Astrocyte of the cerebellum (primary cell): ENCODE data around the gene DSCAM.

Experiments
- DNase-seq: peaks from one replicate; pipeline ENCODE4 v3.0.0-alpha.2; 2011; ENCODE audit warnings: low read depth
- H3K4me3 ChIP-seq: 2 replicates; pipeline ENCODE4 v1.5.1; 2011; ENCODE audit warnings: mild to moderate bottlenecking, low read depth, low read length, moderate library complexity
- in situ Hi-C: cut with HindIII; loops from 2 replicates; pipeline ENCODE4 v1.10.0; 2017; ENCODE audit warnings: low sequenced_read_pairs
- TF ChIP-seq, protein P1 (sequence below): IDR thresholded peaks from 2 replicates; pipeline ENCODE4 v1.5.1; 2012; ENCODE audit warnings: low read length, low read depth, moderate library complexity, mild to moderate bottlenecking; ENCODE audit errors: missing control alignments

DSCAM gene

DNA sequence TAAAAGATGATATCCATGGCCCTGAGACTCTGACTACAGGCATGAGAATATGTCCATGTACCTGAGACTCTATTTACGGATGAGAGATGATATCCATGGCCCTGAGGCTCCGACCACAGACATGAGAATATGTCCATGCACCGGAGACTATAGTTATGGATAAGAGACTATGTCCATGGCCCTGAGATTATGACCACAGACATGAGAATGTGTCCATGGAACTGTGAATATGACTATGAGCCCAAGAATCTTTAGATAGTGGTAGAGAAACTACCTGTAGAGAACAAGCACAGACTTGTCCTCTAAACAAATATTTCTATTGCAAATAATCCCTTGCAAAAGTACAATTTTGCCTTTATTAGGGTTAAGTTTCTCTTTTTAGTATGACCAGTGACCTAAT lies 716.5 kb downstream of the DSCAM start:
- DNase-seq = no peak
- in situ Hi-C loops = loop anchor here (25.0 kb wide), 1 partner anchor 257 kb away; no protein-coding TSS in a partner anchor
- no peak overlapping the region for H3K4me3 ChIP-seq
- TF ChIP-seq, protein P1, sequence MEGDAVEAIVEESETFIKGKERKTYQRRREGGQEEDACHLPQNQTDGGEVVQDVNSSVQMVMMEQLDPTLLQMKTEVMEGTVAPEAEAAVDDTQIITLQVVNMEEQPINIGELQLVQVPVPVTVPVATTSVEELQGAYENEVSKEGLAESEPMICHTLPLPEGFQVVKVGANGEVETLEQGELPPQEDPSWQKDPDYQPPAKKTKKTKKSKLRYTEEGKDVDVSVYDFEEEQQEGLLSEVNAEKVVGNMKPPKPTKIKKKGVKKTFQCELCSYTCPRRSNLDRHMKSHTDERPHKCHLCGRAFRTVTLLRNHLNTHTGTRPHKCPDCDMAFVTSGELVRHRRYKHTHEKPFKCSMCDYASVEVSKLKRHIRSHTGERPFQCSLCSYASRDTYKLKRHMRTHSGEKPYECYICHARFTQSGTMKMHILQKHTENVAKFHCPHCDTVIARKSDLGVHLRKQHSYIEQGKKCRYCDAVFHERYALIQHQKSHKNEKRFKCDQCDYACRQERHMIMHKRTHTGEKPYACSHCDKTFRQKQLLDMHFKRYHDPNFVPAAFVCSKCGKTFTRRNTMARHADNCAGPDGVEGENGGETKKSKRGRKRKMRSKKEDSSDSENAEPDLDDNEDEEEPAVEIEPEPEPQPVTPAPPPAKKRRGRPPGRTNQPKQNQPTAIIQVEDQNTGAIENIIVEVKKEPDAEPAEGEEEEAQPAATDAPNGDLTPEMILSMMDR = no peak

DNA sequence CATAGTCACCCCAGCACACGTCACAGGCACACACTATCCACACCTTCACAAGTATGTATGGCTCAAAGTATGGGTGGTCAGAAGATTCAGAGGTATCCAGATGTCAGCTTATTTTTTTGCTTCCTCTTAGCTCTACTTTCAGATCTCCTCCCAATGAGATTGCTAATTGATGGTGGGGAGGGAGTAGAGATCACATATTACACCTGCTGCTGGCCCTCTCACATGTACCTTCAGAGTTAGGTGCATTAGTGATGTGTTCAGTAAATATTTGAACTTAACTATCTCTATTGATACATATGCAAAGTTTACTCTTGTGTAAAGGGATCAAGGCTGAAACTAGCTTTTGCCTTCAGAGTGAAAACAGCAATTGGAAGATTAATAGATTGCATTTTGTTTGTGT lies 717.1 kb downstream of the DSCAM start:
- in situ Hi-C loops = loop anchor here (25.0 kb wide), 1 partner anchor 257 kb away; no protein-coding TSS in a partner anchor
- TF ChIP-seq, protein P1 = no peak
- no peak for DNase-seq

DNA sequence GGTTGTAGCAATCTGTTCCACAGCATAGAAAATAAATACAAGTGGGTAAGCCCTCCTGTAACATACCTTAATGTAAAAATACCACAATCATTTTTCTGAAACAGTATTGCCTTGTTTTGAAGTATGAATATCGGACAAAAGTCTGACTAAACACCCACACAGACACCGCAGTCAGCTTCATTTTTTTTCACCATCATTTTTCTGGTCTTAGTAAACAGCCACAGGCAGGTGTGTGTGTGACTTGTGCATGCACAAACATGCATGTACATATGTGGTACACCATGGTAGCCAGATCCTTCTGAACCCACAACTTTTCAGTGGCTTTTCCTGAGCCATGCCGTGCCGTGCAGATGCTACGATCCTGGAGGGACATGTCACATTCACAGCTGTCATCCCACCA lies 718.1 kb downstream of the DSCAM start:
- no peak overlapping the region for H3K4me3 ChIP-seq
- TF ChIP-seq, protein P1 = no peak
- in situ Hi-C loops = loop anchor here (25.0 kb wide), 1 partner anchor 258 kb away; no protein-coding TSS in a partner anchor
- DNase-seq = no peak

More for the DNA sequence above, 717.1 kb downstream of the DSCAM start:
- H3K4me3 ChIP-seq = no peak overlapping the region

DNA sequence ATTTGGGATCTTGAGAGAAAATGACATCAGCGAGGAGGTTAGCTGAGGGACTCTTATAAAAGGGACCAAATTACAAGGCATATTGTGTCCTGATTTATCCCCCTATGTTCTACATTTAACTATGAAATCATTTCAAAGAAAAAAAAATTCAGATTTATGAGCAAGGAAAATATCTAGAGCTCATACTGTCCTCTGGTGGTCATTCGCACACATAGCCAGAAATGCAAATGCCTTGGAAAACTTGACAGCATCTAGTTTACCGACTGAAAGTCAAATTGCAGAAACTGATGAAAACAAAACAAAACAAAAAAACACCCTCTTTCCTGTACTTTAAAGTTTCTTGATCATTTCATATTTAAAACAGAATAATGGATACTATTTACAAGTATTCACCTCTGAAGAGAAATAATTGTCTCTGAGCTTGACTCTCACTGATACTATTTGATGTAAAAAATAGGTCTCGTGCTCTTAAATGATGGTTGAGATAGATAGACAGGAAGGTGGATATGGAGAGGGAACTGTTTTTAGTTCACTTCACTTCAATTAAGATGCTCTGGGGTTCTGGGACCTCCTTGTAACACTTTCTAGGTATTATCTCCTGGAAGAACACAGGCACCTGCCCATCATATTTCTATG lies 725.9 kb downstream of the DSCAM start:
- DNase-seq = peak; percentile 34
- TF ChIP-seq, protein P1 = peak; percentile 96
- H3K4me3 ChIP-seq = no peak overlapping the region
- in situ Hi-C loops = loop anchor here (25.0 kb wide), 1 partner anchor 334 kb away; no protein-coding TSS in a partner anchor

DNA sequence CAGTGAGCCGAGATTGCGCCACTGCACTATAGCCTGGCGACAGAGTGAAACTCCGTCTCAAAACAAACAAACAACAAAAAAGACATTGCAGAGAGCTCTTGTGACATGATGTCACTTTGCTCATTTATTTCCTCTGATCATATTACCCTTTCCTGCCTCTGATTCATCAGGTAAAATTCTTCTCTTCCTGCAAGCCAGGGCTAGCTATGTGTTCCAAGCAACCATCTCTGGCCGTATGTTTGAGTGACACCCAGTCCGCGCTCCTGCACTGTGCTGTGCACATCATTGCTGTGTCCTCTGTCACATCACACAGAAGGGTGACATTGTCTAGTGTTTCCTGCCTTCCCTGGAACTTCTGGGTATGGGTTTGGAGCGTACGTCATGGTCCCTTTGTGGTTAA lies 728.4 kb downstream of the DSCAM start:
- TF ChIP-seq, protein P1 = no peak
- no peak for DNase-seq
- in situ Hi-C loops = loop anchor here (25.0 kb wide), 1 partner anchor 331 kb away; no protein-coding TSS in a partner anchor
- no peak overlapping the region for H3K4me3 ChIP-seq

DNA sequence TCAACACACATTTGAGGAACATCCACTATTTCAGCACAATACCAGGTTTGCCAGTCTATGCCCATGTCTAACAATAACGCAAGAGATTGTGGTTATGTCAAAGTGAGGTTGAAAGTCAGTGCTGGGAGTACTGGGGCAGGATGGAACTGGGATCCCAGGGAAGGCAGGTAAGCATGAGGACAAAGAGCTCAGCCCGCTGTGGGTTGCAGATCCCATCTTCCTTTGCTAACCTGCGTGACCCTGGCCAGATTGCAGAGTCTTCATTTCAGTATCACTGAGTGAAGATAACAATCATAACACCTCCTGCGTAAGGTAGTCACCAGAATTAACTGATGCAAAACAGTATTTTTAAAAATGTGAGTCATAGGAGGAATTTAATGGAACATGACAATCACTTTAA lies 729.7 kb downstream of the DSCAM start:
- no peak for DNase-seq
- no peak overlapping the region for H3K4me3 ChIP-seq
- TF ChIP-seq, protein P1 = no peak
- in situ Hi-C loops = loop anchor here (25.0 kb wide), 1 partner anchor 330 kb away; no protein-coding TSS in a partner anchor
